Measurements from ENCODE around the gene NFASC.

NFASC gene

DNA sequence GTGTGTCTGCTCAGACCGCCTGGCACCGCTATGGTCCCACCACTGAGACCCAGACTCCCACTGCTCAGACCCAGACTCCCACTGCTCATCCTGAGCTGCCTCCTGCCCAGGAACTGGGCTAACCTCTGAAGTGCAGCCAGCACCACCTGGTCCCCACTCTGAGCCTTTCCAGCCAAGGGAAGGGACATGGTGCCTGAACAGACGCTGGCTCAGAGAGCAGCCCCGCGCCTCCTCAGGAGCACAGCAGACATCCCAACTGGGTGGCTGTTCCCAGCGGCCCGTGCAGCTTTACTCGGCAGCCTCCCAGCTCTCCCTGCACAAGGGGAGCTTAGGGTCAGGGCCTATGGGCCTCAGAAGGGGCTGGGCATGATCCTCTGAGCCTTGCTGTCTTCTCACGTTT lies 144.6 kb downstream of the NFASC start:
- no peak for DNase-seq

DNA sequence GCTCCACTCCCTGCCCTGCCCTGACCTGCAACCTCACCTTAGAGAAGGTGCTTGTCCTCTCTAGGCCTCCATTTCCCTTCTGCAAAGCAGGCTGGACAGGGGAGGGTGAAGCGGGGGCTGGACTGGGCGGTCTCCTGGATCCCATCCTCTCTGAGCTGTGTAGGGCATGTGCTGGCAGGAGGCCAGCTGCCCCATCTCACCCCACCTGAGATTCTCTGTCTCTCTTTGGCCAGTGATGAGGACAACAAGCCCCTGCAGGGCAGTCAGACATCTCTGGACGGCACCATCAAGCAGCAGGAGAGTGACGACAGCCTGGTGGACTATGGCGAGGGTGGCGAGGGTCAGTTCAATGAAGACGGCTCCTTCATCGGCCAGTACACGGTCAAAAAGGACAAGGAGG lies 145.4 kb downstream of the NFASC start:
- no peak for DNase-seq

DNA sequence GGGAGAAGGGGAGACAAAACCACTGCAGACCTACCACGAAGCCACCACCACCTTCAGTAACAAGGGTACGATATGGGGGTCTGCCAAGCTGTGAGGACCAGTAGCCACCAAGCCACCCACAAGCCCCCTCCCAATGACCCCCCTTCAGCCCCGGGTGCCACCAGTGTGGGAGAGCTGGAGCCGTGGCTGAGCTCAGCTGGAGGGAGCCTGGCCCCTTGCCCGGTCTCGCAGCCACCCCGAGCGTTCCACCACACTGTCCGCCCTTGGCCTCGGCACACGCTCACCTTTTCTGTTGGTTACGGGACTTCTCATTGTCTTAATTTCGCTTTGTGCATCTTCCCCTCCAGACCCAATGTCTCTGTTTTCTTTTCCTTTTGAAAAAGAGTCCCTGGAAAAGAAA lies 145.9 kb downstream of the NFASC start:
- DNase-seq, result no peak

DNA sequence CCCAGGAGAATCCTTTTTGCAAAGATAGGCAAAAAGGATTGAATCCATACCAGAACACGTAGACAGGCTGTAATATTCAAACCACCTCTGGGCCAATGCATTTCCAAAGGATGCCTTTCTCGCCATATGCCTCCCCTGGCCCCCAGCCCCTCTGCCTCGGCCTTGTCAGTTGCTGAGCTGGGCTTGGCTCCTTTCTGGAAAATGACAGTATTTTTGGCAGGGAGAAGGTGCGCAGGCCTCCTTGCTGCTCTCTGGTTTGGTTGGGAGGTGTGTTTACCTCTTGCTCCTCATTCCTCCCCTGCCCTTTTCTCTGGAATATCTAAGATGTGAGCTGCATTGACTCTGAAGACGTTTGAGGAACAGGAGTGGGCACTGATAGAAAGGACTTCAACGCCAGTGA lies 146.3 kb downstream of the NFASC start:
- no peak for DNase-seq

DNA sequence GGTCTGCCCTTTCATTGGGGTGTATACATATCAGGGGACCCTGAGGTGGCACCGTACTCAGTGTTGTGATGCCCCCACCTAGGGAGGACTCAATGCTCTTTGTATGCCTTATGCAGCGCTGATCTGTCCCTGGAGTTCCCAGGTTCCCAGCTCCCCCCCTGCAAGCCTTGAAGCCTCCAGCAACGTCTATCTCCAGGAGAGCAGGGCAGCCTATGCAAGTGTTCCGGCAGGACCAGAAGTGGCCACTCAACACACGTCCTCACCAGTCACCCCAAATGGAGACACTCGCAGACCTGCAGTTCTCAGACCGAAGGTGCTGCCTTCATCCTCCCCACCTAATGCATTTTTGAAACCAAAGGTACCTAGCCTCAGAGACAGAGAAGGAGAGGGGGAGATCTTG lies 147.1 kb downstream of the NFASC start:
- DNase-seq, result no peak

DNA sequence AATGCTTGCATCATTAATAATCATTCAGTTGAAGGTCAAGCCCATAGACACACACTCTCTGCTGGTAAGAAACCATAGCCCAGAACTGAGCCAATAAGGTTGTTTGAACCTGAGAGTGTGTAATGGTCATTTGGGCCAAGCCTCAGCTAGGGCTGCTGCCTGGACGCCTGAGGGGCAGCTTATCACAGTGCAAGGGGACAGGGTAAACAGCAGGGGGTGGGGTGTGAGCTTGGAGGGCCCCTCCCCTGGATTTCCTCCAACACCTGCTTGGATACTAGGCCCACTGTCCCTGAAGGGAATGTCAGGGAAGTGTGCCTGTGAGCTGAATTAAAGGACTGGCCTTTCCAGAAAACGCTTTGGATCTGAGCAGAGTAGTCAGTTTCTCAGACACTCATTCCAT lies 147.7 kb downstream of the NFASC start:
- DNase-seq, result no peak

DNA sequence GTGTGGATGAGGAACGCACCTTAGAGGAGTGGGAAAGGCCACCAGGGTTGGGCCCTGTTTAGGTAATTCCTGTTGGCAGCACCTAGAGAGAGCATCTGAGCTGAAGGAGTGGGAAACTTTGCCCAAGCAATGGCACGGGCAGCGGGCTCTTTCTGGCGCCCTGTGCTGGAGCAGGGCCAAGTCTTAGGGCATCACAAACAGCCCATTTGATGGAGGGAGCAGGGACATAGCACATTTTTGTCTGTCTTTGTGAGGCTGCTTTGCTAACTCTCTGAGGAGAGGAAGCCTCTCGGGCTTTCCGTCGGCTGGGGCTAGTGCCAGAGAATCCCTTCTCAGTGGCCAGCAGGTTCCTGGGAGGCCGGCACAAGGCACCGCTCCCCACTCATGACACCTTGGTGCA lies 149.8 kb downstream of the NFASC start:
- no peak for DNase-seq

DNA sequence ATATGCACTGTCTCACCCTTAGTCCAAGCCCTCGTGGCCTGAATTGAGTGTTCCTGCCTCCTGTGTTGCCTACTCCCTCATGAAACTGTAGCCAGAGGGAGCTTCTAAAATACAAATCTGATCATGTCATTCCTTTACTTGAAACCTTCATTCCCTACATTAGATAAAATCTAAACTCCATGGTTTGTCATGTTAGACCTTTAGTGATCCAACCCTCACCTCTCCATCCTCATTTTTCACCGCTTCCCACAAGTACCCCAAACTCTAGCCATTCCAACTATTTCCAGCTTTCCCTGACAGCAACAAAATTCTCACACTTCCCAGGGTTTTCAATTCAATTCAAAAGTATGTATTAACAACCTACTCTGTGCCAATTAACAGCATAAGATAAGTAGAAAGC lies 154.0 kb downstream of the NFASC start:
- no peak for DNase-seq

DNA sequence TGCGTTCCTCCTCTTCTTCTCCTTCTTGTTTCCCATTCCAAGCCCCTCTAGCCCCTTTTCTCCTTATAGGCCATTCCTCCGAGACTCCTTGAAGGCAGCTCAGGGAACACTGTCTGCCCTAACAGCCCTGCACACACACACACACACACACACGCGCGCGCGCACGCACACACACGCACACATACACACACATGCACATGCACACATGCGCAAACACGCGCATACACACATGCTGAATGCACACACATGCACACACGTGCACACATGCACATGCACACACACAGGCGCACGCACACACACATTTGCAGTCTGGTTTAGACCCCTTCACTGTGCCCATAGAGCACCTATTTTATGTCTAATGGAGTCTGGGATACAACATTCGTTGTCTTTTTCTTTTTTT lies 154.6 kb downstream of the NFASC start:
- no peak for DNase-seq

DNA sequence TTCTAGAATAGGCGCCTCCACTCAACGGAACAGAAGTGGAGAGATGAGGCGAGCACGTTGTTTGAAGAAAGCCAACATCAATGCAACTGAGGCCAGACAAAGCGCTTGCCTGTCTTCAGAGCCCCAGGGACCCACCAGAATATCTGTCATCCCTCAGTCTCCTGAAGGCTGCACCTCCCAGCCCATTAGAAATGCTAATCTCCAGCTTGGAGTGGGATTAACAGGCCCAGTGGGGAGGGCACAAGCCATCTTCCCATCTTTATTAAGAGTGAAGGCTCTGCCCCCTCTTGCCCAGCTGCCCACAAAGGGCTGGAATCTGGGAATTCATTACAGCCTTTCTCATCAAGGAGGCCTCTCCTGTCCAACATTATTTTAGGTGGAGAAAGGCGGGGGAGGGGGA lies 155.5 kb downstream of the NFASC start:
- no peak for DNase-seq

DNA sequence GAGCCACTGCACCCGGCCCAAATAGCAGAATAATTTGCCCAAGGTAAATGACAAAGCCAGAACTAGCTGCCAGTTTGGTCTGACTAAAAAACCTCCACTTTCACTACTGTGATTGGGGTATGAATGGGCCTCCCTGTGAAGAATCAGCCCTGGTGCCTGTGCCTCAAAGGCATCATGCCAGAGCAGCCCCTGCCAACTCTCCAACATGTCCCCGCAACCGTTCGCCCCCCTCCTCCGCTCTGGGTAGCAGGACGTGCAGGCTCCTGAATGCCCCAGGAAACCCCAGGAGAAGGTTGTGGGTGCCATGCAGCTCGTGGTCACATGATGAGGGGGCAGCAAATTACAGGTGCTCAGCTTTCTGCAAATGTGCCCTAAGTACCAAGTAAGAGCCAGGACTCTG lies 157.7 kb downstream of the NFASC start:
- no peak for DNase-seq

DNA sequence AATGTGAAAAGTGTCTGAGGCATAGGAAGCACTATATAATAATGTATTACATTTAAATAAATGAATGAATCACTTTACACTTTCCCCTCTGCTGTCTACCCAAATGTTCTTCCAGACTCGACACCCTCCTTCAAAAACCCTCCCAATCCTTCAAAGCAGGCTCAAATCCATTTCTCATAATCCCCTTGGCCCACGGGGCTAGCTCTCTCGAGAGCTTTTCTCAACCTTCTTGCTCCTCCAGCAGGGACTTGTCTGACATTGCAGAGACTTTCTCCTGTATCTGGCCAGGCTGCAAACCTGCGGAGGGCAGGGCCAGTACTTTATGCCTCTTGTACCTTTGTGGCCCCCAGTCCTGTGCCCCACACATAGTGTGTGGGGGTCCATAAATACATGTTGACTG lies 158.3 kb downstream of the NFASC start:
- no peak for DNase-seq

DNA sequence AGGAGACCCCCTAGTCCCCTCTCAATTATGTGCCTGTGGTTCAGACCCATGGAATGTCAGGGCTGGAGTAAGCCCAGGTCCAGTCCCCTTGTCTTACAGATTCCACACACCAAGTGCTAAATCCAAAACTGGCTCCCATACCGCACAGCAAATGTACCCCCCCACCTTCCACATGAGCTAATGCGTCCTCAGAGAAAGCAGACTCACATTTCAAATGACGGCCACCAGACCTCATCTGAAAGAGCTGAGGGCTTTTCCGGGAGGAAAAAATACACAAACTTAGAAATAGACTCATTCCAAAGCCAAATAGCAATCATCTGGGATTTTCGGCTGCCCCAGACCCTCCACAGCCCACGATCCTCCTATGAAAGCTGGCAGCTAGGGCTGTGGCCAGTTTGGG lies 159.6 kb downstream of the NFASC start:
- DNase-seq, result no peak

DNA sequence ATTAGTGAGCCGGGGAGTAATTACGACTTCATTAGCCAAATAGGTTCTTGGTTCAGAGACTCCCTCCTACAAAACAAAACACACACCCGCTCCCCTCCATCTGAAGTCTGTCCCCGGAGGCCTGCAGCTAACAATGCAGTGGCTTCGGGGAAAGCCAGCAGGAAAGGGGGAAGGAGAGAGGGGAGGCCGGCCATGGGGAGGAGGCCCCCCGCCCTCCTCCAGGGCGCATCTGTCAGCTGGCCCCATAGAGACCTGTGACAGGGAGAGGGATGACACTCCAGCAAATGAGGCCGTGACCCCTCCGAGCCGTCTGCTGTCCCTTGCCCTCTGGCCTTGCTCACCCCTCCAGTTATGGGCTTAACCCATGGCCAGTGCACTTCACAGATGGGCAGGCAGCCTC lies 160.2 kb downstream of the NFASC start:
- DNase-seq, result no peak

DNA sequence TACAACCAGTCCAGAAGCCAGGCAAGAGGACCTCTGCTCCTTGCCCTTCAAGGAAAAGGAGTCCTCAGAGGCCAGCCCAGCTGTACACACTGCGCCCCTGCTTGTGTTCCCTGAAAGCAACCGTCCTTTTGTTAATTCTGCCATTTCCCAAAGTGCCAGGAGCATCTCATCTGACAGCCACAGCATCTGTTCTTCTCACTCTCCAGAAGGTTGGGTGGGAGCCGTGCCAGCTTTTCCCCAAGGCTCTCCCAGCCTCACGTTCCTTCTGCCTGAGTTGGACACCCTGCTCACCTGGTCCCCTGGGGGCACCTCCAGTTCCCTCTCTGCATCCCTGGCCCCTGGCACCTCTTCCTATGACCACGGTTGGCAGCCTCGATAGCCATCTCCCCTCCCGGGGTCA lies 161.8 kb downstream of the NFASC start:
- DNase-seq, result no peak

DNA sequence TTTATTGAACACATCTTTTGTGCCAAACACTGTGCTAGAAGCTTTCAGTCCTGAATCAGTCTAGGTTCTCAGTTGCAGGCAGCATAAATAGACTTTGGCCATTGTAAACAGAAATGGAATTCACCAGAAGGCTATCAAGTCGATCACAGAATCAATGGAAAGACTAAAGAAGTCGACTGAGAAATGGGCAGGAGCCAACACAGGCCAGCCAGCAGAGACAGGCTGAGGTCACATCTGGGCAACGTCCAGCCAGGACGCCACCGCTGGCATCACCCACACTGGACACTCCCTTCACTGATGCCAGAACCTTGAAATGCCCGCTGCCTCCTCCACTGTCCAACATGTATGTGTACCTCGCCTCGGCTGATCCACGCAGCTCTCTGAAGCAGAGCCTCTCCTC lies 166.9 kb downstream of the NFASC start:
- no peak for DNase-seq

DNA sequence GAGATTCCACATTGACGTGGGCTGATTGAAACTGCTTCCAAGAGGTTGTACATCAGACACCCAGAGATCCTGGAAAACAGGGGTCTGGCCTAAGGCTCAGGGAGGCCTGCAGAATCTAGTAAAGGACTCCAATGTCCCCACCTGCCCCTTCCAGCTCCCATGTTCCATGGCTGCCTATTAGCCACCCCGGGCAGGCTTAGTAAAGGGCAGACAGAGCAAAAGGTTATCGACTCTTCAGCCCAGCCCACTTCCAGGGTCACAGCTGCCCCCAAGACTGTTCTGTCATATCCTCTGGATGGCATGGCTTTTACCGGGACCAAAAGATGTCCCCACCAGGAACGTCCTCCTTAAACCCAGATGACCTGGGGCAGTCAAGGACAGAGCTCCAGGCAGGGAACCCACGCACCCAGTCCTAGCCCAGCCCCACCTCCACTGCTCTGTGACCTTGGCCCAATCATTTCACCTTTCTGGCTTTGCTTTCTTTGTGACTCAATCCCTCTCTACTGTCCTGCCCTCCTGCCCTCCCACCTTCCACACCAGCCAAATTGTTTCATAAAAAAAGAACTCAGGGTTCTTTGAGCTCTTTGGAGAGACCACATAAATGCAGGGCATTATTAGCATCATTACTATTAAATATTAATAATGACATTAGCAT lies 167.6 kb downstream of the NFASC start:
- no peak for DNase-seq

DNA sequence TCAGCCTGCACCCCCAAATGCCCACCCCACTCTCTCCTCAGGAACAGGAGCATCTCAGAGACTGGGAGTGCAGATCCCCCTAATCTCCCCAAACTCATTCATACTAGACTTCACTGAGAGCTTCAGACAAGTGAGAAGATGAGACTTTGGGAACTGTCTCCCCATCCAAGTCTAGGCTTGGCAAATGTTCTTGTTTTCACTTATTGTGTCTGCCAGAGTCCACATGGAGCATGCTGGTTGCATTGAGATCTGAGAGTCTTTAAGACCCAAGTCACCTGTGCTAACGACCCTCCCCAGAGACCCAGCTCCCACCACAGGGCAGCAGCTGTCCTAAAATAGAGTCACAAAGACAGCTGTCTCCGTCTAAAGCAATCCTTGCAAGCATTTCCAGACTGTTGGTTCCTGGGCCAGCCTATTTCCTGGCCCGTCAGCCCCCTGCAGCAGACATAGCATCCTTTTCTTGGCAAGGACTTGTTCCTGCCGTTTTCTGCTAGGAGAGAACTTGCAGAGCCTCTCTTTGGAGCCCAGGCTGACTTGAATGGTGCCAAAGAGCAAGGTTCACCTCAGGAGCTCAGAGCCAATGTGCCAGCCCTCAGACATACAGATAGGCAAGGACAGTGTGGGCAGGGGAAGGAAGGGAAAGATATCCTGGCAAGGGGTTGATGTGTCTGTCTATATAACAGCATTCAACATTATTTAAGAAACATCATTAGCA lies 170.5 kb downstream of the NFASC start:
- DNase-seq, result no peak

DNA sequence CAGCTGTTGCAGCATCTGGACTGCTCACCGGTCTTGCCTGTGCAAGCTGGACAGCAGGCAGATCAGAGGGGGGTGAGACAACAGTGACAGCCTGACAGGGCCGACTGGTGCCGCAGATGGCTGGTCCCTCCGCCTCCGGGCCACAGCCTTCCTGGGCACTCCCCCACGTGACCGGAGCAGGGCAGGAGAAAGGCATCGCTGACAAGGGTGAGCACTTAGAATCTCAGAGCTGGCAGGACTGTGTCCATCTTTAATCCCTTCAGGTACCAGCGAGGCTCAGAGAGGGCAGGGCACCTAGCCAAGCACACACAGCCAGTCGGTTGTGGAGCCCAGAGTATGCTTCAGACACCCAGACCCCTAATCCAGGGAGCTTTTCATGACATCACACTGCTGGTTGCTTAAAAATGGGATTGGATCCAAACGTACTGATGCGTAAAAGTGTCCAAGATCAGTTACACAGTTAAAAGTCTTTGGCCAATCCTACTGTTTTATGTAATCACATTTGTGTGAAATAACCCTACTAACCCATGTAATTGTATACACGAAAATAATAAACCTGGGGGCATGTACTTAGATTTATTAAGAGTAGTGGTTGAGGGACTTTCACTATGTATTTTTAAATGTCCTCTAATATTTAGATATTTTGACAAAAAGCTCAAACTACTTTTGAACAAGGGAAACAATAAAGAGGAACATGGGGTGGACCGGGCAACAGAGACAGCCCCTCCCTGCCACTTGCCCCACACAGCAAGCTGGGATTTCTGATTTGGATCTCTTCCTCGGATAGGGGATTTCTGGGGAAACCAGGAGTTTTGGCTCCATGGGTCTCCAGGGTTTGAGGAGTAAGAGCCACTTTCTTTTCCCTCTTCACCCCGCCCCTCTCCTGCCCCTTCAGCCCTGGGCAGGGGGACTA lies 171.6 kb downstream of the NFASC start:
- DNase-seq, result peak; percentile 47

DNA sequence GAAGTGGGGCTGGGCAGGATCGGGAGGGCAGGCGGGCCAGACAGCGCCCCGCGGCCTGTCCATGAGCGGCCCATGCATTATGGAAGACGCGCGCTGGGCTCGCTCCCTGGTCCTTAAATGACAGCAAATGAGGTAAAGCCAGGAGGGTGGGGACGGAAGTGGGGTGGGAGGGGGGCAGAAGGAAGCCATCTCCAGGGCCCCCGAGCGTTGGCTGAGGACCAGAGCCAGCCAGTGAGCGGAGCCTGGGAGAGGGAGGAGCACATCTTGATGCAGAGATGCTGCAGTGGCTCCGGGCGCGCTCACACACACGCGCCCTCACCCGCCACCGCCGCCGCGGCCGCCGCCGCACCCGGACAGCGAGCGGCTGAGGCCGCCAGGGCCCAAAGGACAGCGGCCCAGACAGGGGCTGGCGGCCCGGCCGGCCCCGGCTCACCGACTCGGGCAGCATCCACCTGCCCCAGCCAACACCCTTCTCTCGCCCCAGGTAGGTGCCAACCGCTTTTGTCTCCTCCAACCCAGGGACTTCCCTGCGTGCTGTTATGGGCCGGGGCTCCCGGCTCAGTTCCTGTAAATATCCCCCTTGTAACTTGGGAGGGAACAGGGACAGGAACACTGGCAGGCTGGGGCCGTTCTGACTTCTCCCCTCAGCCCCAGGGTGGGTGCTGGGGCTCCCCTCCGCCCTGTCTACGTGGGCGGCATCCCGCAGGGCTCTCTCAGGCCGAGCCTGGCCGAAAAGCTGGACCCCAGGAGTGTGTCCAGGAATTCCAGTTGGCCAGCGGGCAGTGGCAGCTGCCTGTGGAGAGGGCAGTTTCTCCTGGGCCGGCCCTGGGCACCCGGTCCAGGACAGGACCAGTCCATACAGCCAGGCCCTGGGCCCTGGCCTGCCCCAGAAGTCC lies 172.5 kb downstream of the NFASC start, which contains the start of gene CNTN2:
TSS of gene CNTN2 (plus strand) at position 302 of the 896 bp plus-strand sequence. CDS start 9,974 bp downstream, outside the sequence.
- DNase-seq, result peak; percentile 87

DNA sequence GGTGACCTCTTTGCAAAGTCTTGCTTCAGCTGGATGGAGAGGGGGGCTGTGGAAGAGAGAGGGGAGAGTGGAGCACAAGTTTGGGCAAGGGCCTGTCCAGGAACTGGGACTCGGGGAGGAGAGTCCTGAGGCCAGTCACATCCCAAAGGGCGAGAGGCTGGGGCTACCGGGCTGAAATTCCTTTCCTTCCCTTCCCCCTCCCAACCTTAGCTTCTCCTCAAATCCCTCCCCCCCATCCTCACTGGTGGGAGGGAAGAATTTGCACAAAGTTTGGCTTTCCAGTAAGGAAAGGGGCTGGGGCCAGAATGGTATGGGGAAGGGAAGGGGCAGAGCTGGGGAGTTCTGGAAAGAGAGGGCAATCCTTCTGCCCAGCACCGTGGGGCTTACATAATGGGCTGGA lies 173.2 kb downstream of the NFASC start:
- DNase-seq, result no peak

DNA sequence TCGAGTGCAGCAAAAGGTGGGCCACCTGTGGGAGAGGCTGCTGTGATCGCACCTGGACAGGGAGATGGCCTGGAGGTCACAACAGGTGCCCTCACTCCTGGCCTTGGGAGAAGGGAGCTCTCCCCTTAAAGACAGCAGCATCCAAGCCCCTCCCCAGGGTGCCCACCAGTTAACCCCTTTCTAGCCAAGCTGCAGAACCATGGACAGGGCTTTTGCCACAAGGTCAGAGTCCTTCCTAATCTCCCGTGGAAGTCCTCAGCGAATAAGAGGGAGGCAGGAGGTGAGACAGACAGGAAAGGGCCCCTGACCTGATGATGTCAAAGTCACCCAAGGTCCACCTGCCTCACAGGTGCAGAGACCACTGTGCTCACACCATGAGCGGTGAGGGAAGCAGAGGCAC lies 174.1 kb downstream of the NFASC start:
- no peak for DNase-seq

DNA sequence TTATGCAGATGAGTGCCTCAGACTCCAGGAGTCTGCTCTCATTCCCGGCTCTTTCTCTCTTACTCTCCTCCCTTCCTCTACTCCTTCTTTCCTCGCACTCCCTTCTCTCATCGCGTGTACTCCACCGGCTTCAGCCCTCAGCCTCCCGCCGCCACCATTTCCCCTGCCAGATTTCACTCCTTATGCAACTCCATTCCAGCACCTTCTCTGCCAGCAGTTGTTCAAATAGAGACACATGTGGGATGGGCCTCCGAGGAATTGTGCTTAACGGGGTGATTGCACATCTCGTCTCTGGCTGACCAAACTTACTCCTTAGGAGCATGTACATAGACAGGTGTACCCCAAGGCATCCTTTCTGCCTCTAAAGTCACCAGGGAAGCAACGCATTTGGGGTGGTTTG lies 174.5 kb downstream of the NFASC start:
- DNase-seq, result no peak
